K562 (cell line): ENCODE measurements around the gene CLCN1. TPM values are rescaled to one million over a fixed set of nuclear protein-coding genes. Genes with fewer than 3 reads are reported as not detected.

ENCODE experiments used
- ARID3A ChIP-seq: IDR thresholded peaks from 2 replicates; pipeline ENCODE4 v1.6.1; 2012; ENCODE audit warnings: low read depth, low read length, improper control_type of control experiment, borderline replicate concordance
- CC2D1A ChIP-seq: fragments of 450-650 bp; IDR thresholded peaks from 2 replicates; pipeline ENCODE4 v1.6.1; 2017; ENCODE audit warnings: mild to moderate bottlenecking
- DNMT1 ChIP-seq: fragments of 450-650 bp; IDR thresholded peaks from 2 replicates; pipeline ENCODE4 v1.6.1; 2016; ENCODE audit warnings: antibody characterized with exemption, mild to moderate bottlenecking
- E2F5 ChIP-seq: sonication (generic); formaldehyde crosslinking; IDR thresholded peaks from 2 replicates; pipeline ENCODE4 v1.8.0; 2022; ENCODE audit warnings: mild to moderate bottlenecking, missing genetic modification reagents
- ELF1 ChIP-seq: fragments of 200-800 bp; sonication (Bioruptor generic); IDR thresholded peaks from 2 replicates; pipeline ENCODE4 v1.6.1; 2016; ENCODE audit warnings: missing genetic modification characterization, missing compliant biosample characterization
- ELF4 ChIP-seq: fragments of 450-650 bp; formaldehyde crosslinking; IDR thresholded peaks from 2 replicates; pipeline ENCODE4 v1.4.0; 2022; ENCODE audit warnings: missing genetic modification characterization
- FOXP1 ChIP-seq: sonication (generic); formaldehyde crosslinking; IDR thresholded peaks from 2 replicates; pipeline ENCODE4 v1.8.0; 2022; ENCODE audit warnings: mild to moderate bottlenecking, missing genetic modification reagents
- JUNB ChIP-seq: fragments of 450-650 bp; formaldehyde crosslinking; conservative IDR thresholded peaks from 2 replicates; pipeline ENCODE4 v1.4.0; 2020; ENCODE audit warnings: mild to moderate bottlenecking
- MLLT1 ChIP-seq, 2 experiments: fragments of 450-650 bp; IDR thresholded peaks; 2 replicates each; pipeline ENCODE4 v1.6.1; 2016
- OTX1 ChIP-seq: fragments of 450-650 bp; formaldehyde crosslinking; IDR thresholded peaks from 2 replicates; pipeline ENCODE4 v1.4.0; 2022; ENCODE audit warnings: mild to moderate bottlenecking
- PHF20 ChIP-seq: fragments of 450-650 bp; IDR thresholded peaks from 2 replicates; pipeline ENCODE4 v1.6.1; 2018; ENCODE audit not compliant: partially characterized antibody
- TBL1XR1 ChIP-seq, 2 experiments: IDR thresholded peaks; 2 replicates each; pipeline ENCODE4 v1.6.1; 2012; ENCODE audit warnings: improper control_type of control experiment in 2 of 2, low read length in 2 of 2, mild to moderate bottlenecking in 1 of 2
- TRIM25 ChIP-seq: fragments of 450-650 bp; IDR thresholded peaks from 2 replicates; pipeline ENCODE4 v1.7.0; 2016; ENCODE audit warnings: borderline replicate concordance
- USF1 ChIP-seq: sonication (generic); formaldehyde crosslinking; IDR thresholded peaks from 2 replicates; pipeline ENCODE4 v1.9.0; 2022; ENCODE audit warnings: mild to moderate bottlenecking, missing genetic modification reagents
- ZBTB11 ChIP-seq, 3 experiments: fragments of 200-800 bp in 1 of 3; fragments of 250-450 bp in 1 of 3; fragments of 450-650 bp in 1 of 3; sonication (Bioruptor Pico) in 1 of 3; sonication (Bioruptor generic) in 1 of 3; formaldehyde crosslinking in 1 of 3; IDR thresholded peaks; 2 replicates each; pipeline versions ENCODE4 v1.6.1 to v1.8.0; 2016 to 2022; ENCODE audit warnings: mild to moderate bottlenecking in 2 of 3, missing genetic modification characterization in 2 of 3, missing compliant biosample characterization in 1 of 3, moderate library complexity in 1 of 3
- ZNF143 ChIP-seq: sonication (generic); formaldehyde crosslinking; IDR thresholded peaks from 2 replicates; pipeline ENCODE4 v1.9.0; 2022; ENCODE audit warnings: mild to moderate bottlenecking, missing genetic modification reagents
- ZNF830 ChIP-seq: fragments of 250-450 bp; sonication (Bioruptor Pico); IDR thresholded peaks from 2 replicates; pipeline ENCODE4 v1.5.0; 2021; ENCODE audit warnings: mild to moderate bottlenecking
- polyA plus RNA-seq, 8 experiments: library from polyadenylated mRNA; depleted of rRNA in 4 of 8; stranded (reverse) in 5 of 8; unstranded in 3 of 8; fragments of >200 nt; fragmentation: Nextera tagmentation in 2 of 8; fragmentation: Illumina TruSeq in 1 of 8; extraction: Ambion mirVana in 2 of 8; extraction: Trizol in 1 of 8; gene quantifications; 2 replicates each; pipeline versions ENCODE4 v1.2.1 to v1.2.3, GENCODE V29; 2011 to 2014; ENCODE audit warnings: inconsistent platforms in 1 of 8, missing spikeins in 1 of 8
- total RNA-seq, 7 experiments: library from RNA; depleted of rRNA in 6 of 7; stranded (reverse); fragments of >200 nt in 6 of 7; fragmentation: Illumina TruSeq in 2 of 7; extraction: Trizol in 2 of 7; gene quantifications; 2 replicates each; pipeline versions ENCODE4 v1.2.1 to v1.2.3, GENCODE V29; 2011 to 2021; ENCODE audit warnings: low replicate concordance in 1 of 7

Gene CLCN1
- total and polyA plus RNA-seq, 9 of the 15 experiments (the other 6 are each of a cell fraction or from before 2014, with no cell fraction given) = 0.01 to 0.11 (median 0.04) TPM; not detected in 4

GRCh38 chr7:143381427-143382125 is 65.7 kb downstream of the CLCN1 start (continued):
- TF ChIP-seq ZNF143 (CRISPR knock-in tag) (peak; percentile 17; the same call in 1 of the 2 replicates), USF1 (CRISPR knock-in tag) (no peak), TBL1XR1 (IDR thresholded peaks at IDR 0.05; ENCODE audit: low read length in 2 of 2) (no peak), E2F5 (CRISPR knock-in tag) (0 out of 2 replicates have a peak, but pooled peaks have one; percentile 13), PHF20 (peak; percentile 30), ARID3A (no peak), OTX1 (CRISPR knock-in tag) (no peak), MLLT1 (IDR thresholded peaks at IDR 0.05) (0 out of 4 replicates have a peak, but pooled peaks of 1 of the 2 experiments have one; percentile 21), ELF4 (CRISPR knock-in tag) (no peak), DNMT1 (no peak), ELF1 (no peak; the same call in 1 of the 2 replicates), CC2D1A (0 out of 2 replicates have a peak, but pooled peaks have one; percentile 12), TRIM25 (no peak), JUNB (no peak), ZNF830 (0 out of 2 replicates have a peak, but pooled peaks have one; percentile 24), ZBTB11 (CRISPR knock-in tag; IDR thresholded peaks at IDR 0.05) (peak in 1 of 3 experiments; percentile 65; a peak in 1 of 6 replicates), FOXP1 (CRISPR knock-in tag) (peak; percentile 16; the same call in 1 of the 2 replicates)
